Karpas-422 (cell line): Measurements from ENCODE around the gene FBF1. TPM values are rescaled to one million over a fixed set of nuclear protein-coding genes. Genes with fewer than 3 reads are reported as not detected.

ENCODE experiments used
- DNase-seq: peaks from one replicate; pipeline ENCODE4 v3.0.0-alpha.2; 2015
- H2AFZ ChIP-seq: fragments of 200-600 bp; sonication (generic); 2 replicates; pipeline ENCODE4 v1.6.1; 2014; ENCODE audit warnings: antibody characterized with exemption, low read length, mixed read lengths
- H3K27ac ChIP-seq: fragments of 200-600 bp; sonication (generic); 2 replicates; pipeline ENCODE4 v1.5.1; 2014; ENCODE audit warnings: mild to moderate bottlenecking, low read length, moderate library complexity
- H3K27me3 ChIP-seq: fragments of 200-600 bp; sonication (generic); 2 replicates; pipeline ENCODE4 v1.6.1; 2014; ENCODE audit warnings: low read length, mixed read lengths
- H3K36me3 ChIP-seq: fragments of 200-600 bp; sonication (generic); 2 replicates; pipeline ENCODE4 v1.6.1; 2014; ENCODE audit warnings: low read length, mixed read lengths; ENCODE audit not compliant: insufficient read depth
- H3K4me1 ChIP-seq: fragments of 200-600 bp; sonication (generic); 2 replicates; pipeline ENCODE4 v1.6.1; 2014; ENCODE audit warnings: mild to moderate bottlenecking, low read length, mixed read lengths
- H3K4me2 ChIP-seq: fragments of 200-600 bp; sonication (generic); 2 replicates; pipeline ENCODE4 v1.6.1; 2014; ENCODE audit warnings: low read length, low read depth, mild to moderate bottlenecking; ENCODE audit not compliant: poor library complexity, severe bottlenecking
- H3K4me3 ChIP-seq: fragments of 200-600 bp; sonication (generic); 2 replicates; pipeline ENCODE4 v1.5.1; 2014; ENCODE audit warnings: mild to moderate bottlenecking, antibody characterized with exemption, low read length, mixed read lengths
- H3K79me2 ChIP-seq: fragments of 200-600 bp; sonication (generic); 2 replicates; pipeline ENCODE4 v1.6.1; 2014; ENCODE audit warnings: mild to moderate bottlenecking, low read length, mixed read lengths
- H3K9ac ChIP-seq: fragments of 200-600 bp; sonication (generic); 2 replicates; pipeline ENCODE4 v1.6.0; 2014; ENCODE audit warnings: low read length
- H3K9me2 ChIP-seq: fragments of 200-600 bp; sonication (generic), shearing (Covaris generic); replicated peaks from 2 replicates; pipeline ENCODE4 v1.6.0; 2014; ENCODE audit warnings: mild to moderate bottlenecking, low read length, moderate library complexity; ENCODE audit not compliant: insufficient read depth
- H3K9me3 ChIP-seq: fragments of 300-700, 200-600 bp; sonication (generic); 2 replicates; pipeline ENCODE4 v1.6.1; 2014; ENCODE audit warnings: low read length, mixed read lengths
- H4K20me1 ChIP-seq: fragments of 200-600 bp; sonication (generic); 2 replicates; pipeline ENCODE4 v1.6.1; 2014; ENCODE audit warnings: mild to moderate bottlenecking, antibody characterized with exemption, low read length, low read depth; ENCODE audit not compliant: insufficient read depth
- total RNA-seq: library from RNA; depleted of rRNA; stranded (reverse); fragments of >200 nt; shearing (Covaris generic); gene quantifications from 2 replicates; pipeline ENCODE4 v1.2.3, GENCODE V29; 2014; ENCODE audit warnings: low replicate concordance

FBF1 gene
- total RNA-seq, 1 experiment from 2014 or later = 13.5 TPM

GRCh38 chr17:75915268-75915667 lies 25.6 kb downstream of the FBF1 start:
- Histone ChIP-seq H3K9ac (no peak overlapping the region), H3K9me2 (no peaks in the 10 kb centered on the region), H3K27me3 (no peaks in the 10 kb centered on the region), H3K4me3 (no peak overlapping the region), H3K9me3 (no peaks in the 10 kb centered on the region), H3K27ac (no peak overlapping the region), H2AFZ (no peak overlapping the region), H4K20me1 (no peaks in the 10 kb centered on the region), H3K36me3 (no peaks in the 10 kb centered on the region), H3K4me2 (no peak overlapping the region), H3K79me2 (no peaks in the 10 kb centered on the region), H3K4me1 (peaks cover 7% of the 10 kb centered on the region)
- DNase-seq = no peak

- no peak overlapping the region for H3K4me2 ChIP-seq
- H3K36me3 ChIP-seq = no peaks in the 10 kb centered on the region
- no peaks in the 10 kb centered on the region for H3K27me3 ChIP-seq
- H3K9me3 ChIP-seq = no peaks in the 10 kb centered on the region
- no peaks in the 10 kb centered on the region for H4K20me1 ChIP-seq
- H3K9ac ChIP-seq = no peak overlapping the region
- H2AFZ ChIP-seq = no peak overlapping the region
- H3K4me3 ChIP-seq = no peak overlapping the region
- no peaks in the 10 kb centered on the region for H3K79me2 ChIP-seq
- peaks cover 7% of the 10 kb centered on the region for H3K4me1 ChIP-seq
- no peaks in the 10 kb centered on the region for H3K9me2 ChIP-seq
- no peak for DNase-seq
- no peak overlapping the region for H3K27ac ChIP-seq
These were observed 26.1 kb downstream of the FBF1 start for GRCh38 chr17:75914643-75915267.

GRCh38 chr17:75913537-75914210 lies 27.2 kb downstream of the FBF1 start:
- Histone ChIP-seq H3K27me3 (no peaks in the 10 kb centered on the region), H3K4me2 (no peak overlapping the region), H3K9me3 (no peaks in the 10 kb centered on the region), H3K79me2 (no peaks in the 10 kb centered on the region), H2AFZ (no peak overlapping the region), H3K4me1 (peaks cover 7% of the 10 kb centered on the region), H3K9me2 (no peaks in the 10 kb centered on the region), H3K36me3 (no peaks in the 10 kb centered on the region), H3K4me3 (no peak overlapping the region), H4K20me1 (no peaks in the 10 kb centered on the region), H3K9ac (no peak overlapping the region), H3K27ac (no peak overlapping the region)
- no peak for DNase-seq

GRCh38 chr17:75910699-75911098 lies 30.1 kb downstream of the FBF1 start:
- Histone ChIP-seq H2AFZ (no peak overlapping the region), H3K9me3 (no peaks in the 10 kb centered on the region), H3K36me3 (no peaks in the 10 kb centered on the region), H3K27me3 (no peaks in the 10 kb centered on the region), H3K9me2 (no peaks in the 10 kb centered on the region), H3K4me1 (peaks cover 7% of the 10 kb centered on the region), H3K79me2 (no peaks in the 10 kb centered on the region), H3K27ac (no peak overlapping the region), H4K20me1 (no peaks in the 10 kb centered on the region), H3K4me3 (no peak overlapping the region), H3K9ac (no peak overlapping the region), H3K4me2 (no peak overlapping the region)
- DNase-seq = no peak

GRCh38 chr17:75909812-75910274 lies 31.0 kb downstream of the FBF1 start:
- Histone ChIP-seq H3K9me2 (no peaks in the 10 kb centered on the region), H3K27ac (no peak overlapping the region), H4K20me1 (no peaks in the 10 kb centered on the region), H3K9ac (no peak overlapping the region), H3K79me2 (no peaks in the 10 kb centered on the region), H3K4me2 (no peak overlapping the region), H3K27me3 (no peaks in the 10 kb centered on the region), H3K36me3 (no peaks in the 10 kb centered on the region), H3K9me3 (no peaks in the 10 kb centered on the region), H3K4me3 (no peak overlapping the region), H2AFZ (no peak overlapping the region), H3K4me1 (peaks cover 10% of the 10 kb centered on the region)
- no peak for DNase-seq

- no peak overlapping the region for H3K4me2 ChIP-seq
- no peak overlapping the region for H3K27ac ChIP-seq
- no peaks in the 10 kb centered on the region for H3K9me2 ChIP-seq
These were observed 31.6 kb downstream of the FBF1 start for GRCh38 chr17:75909051-75909811.

GRCh38 chr17:75908201-75908600 lies 32.6 kb downstream of the FBF1 start:
- peaks cover 13% of the 10 kb centered on the region for H3K79me2 ChIP-seq
- H3K9me3 ChIP-seq = no peaks in the 10 kb centered on the region
- no peak overlapping the region for H3K9ac ChIP-seq
- H3K4me1 ChIP-seq = peaks cover 16% of the 10 kb centered on the region
- DNase-seq = no peak
- H3K4me2 ChIP-seq = no peak overlapping the region
- H3K36me3 ChIP-seq = no peaks in the 10 kb centered on the region; the same call in 1 of the 2 replicates
- H3K4me3 ChIP-seq = no peak overlapping the region
- no peaks in the 10 kb centered on the region for H3K27me3 ChIP-seq
- H2AFZ ChIP-seq = no peak overlapping the region
- H4K20me1 ChIP-seq = no peaks in the 10 kb centered on the region
- H3K27ac ChIP-seq = no peak overlapping the region
- H3K9me2 ChIP-seq = no peaks in the 10 kb centered on the region

More at GRCh38 chr17:75909051-75909811, 31.6 kb downstream of the FBF1 start:
- Histone ChIP-seq H3K9ac (no peak overlapping the region), H4K20me1 (no peaks in the 10 kb centered on the region), H3K36me3 (no peaks in the 10 kb centered on the region), H3K79me2 (peaks cover 3% of the 10 kb centered on the region), H3K9me3 (no peaks in the 10 kb centered on the region), H3K4me1 (peaks cover 10% of the 10 kb centered on the region), H2AFZ (no peak overlapping the region), H3K27me3 (no peaks in the 10 kb centered on the region), H3K4me3 (no peak overlapping the region)
- no peak for DNase-seq
